Activated CD4-positive, CD25-positive, alpha-beta regulatory T cell treated with anti-CD3 and anti-CD28 coated beads, Interleukin-2, amount 50 U/mL, for 16 hours (primary cell): ENCODE data around the gene GPR42.
"Not testable (repeated sequence)": the region's sequence is repeated elsewhere in the genome, so short reads cannot be mapped to it uniquely, and the experiment has no call there.

Experiments
- DNase-seq: peaks from one replicate; pipeline ENCODE4 v3.0.0-alpha.2; 2020; ENCODE audit warnings: low read depth, low spot score

The GPR42 gene

GRCh38 chr19:35363711-35364425 lies 7.0 kb upstream of the GPR42 start:
- DNase-seq = no peak

DNA sequence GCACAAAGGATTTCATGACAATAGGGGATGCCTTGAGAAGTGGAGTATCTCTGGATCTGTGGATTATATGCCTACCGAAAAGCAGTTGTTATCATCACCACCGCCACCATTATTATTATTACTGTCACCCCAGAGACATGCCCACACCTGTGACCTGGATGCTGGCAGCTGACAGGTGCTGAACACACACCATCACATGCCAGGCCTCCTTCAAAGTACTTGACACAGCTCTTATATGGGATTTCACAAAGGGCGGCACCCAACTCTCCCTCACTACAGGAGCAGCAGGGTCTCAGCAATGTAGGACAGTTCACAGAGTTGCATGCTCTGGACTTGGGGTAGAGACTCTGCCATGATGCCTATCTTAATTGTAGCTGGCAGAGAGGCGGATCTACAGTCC lies 5.6 kb upstream of the GPR42 start:
- DNase-seq = no peak

GRCh38 chr19:35368378-35368777 lies 2.5 kb upstream of the GPR42 start:
- DNase-seq = no peak

DNA sequence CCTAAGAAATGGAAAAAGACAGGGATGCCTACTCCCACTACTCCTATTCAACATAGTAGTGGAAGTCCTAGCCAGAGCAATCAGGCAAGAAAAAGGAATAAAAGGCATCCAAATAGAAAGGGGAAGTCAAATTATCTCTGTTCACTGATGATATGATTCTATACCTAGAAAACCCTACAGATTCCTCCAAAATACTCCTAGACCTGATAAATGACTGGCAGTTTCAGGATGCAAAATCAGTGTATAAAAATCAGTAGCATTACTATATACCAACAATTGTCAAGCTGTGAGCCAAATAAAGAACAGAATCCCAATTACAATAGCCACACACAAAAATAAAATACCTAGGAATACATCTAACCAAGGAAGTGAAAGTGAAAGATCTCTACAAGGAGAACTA lies 1.3 kb upstream of the GPR42 start:
- DNase-seq = no peak

GRCh38 chr19:35373492-35373891 lies 2.6 kb downstream of the GPR42 start:
- DNase-seq = no peak

DNA sequence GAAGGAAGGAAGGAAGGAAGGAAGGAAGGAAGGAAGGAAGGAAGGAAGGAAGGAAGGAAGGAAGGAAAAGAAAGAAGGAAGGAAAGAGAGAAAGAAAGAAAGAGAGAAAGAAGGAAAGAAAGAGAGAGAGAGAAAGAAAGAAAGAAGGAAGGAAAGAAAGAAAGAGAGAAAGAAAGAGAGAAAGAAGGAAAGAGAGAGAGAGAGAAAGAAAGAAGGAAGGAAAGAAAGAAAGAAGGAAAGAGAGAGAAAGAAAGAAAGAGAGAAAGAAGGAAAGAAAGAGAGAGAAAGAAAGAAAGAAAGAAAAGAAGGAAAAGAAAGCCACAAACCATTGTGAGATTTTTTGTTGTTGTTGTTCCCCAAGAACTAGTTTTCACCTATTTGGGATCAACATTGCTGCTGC lies 3.2 kb downstream of the GPR42 start:
- not testable (repeated sequence) for DNase-seq

DNA sequence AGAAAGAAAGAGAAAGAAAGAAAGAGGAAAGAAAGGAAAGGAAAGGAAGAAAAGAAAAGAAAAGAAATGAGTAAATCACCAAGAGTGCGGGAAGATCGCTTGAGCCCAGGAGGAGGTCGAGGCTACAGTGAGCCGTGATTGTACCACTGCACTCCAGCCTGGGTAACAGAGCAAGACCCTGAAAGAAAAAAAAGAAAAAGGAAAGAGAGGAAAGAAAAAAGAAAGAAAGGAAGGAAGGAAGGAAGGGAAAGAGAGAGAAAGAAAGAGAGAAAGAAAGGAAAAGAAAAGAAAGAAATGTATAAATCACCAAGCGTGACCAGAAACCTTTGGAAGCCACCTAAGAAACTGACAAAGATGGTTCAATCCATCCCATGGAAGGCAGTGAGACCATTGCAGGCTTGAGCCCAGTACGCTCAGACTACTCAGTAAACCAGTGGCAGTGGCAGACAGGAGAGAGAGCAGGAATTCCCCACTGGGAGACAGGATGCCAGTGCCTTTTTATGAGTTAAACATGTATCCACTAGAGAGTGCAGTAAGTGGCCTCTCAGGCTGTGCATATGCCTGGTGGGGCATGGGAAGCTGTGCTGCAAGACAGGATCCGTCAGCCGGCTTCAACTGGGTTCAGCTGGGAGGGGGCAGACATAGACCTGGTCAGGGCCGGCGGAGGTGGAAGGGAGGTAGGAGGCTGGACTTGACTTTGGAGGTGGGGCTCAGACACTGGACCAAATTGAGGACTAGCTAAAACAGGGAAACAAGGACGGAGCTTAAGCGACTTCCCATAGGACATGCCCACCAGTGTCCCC lies 4.8 kb downstream of the GPR42 start:
- DNase-seq = no peak

DNA sequence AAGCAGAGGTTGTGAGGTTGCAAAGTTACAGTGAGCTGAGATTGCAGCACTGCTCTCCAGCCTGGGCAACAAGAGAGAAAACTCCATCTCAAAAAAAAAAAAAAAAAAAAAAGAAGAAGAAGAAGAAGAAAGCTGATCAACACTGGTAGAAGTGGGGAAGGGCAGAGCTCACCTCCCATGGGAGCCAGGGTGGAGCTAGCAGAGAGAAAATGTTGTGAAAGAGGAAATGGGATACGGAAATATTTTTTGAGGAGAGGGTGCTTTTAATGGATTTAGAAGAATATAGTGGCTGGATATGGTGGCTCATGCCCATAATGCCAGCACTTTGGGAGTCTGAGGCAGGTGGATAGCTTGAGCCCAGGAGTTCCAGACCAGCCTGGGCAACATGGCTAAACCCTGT lies 6.8 kb downstream of the GPR42 start:
- no peak for DNase-seq

GRCh38 chr19:35378356-35378755 lies 7.5 kb downstream of the GPR42 start:
- DNase-seq = no peak

- DNase-seq = not testable (repeated sequence)
Measured at GRCh38 chr19:35379545-35379944, 8.7 kb downstream of the GPR42 start.

DNA sequence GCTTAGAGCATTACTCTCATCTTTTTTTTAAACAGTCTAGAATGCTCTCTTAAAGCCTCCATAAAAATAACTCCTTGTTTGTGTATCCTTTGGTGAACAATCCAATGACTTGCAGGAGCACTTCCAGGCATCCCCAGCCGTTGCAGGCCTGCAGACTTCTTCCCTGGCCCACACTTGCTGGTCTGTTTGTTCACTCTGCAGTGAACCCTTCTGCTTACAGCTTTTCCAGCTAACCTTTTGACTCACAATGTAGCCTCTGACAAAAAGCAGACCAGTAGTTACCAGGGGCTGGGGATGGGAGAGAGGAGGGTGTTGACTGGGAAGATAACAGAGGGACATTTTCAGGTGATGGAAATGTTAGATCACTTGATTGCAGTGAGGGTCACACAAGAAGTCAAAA lies 9.1 kb downstream of the GPR42 start:
- no peak for DNase-seq

- DNase-seq = no peak
Measured at GRCh38 chr19:35380450-35381124, 9.7 kb downstream of the GPR42 start.

DNA sequence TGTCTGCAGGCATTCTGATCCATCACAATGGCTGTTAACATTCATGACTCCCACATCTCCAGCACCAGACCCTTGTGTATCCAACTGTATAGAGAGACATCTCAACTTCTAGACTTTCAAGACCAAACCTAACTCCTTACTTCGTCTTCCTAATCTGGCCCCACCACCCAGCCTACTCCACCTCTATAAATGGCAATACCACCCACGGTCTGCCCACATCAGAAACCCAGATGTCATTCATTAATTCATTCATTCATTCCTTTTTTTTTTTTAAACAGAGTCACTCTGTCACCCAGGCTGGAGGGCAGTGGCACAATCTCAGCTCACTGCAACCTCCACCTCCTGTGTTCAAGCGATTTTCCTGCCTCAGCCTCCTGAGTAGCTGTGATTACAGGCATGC lies 10.4 kb downstream of the GPR42 start:
- DNase-seq = no peak

GRCh38 chr19:35381926-35382325 lies 11.1 kb downstream of the GPR42 start:
- no peak for DNase-seq

GRCh38 chr19:35383536-35383935 lies 12.7 kb downstream of the GPR42 start:
- DNase-seq = no peak

- no peak for DNase-seq
Measured at GRCh38 chr19:35388277-35389054, 17.6 kb downstream of the GPR42 start.

- DNase-seq = no peak
Measured at GRCh38 chr19:35389192-35389861, 18.5 kb downstream of the GPR42 start.

- DNase-seq = no peak
Measured at GRCh38 chr19:35392742-35393715, 22.2 kb downstream of the GPR42 start.

- DNase-seq = no peak
Measured at GRCh38 chr19:35395382-35396199, 24.7 kb downstream of the GPR42 start.
